ENCODE results near the gene TMEM214. TPM values are rescaled to one million over a fixed set of nuclear protein-coding genes. Genes with fewer than 3 reads are reported as not detected.

TMEM214 gene
- total and polyA plus RNA-seq, 7 donors, result 29.4 to 50.4 (median 35.8) TPM

DNA sequence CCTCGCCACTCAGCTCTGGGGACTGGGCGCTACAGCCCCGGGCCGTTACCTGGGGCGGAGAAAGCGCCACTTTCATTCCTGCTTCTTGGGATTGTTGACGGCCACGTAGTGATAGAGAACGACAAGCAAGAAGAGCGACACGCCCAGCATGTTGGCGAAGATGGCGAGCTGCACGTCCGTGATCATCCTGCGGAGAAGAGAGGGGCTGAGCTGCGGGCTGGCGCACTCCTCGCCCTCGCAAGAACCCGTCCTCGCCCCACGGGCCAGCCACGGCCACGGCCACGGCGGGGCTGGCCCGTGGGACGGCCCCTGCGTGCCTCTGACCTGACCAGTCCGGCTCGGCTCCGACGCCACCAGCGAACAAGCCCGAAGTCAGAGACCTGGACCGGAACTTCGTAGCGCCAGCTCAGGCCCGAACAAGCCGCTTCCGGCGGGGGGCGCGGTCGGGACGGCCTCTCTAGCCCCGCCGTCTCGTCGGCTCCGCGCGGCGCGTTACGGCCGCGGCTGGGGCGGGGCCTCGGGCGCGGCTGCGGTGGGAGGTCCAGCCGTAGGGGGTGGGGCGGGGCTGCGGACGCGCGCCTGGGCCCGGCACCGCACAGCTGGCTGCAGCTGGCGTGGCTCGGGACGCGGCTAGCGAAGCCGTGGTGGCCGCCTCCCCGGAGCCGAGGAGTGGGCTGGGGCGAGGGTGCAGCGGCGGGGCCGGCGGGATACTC, 38.7 kb downstream of the TMEM214 start, which contains the start of gene OST4:
TSS of gene OST4 (minus strand) at position 378 of the 713 bp plus-strand sequence.
- peak; percentile 95 to 97 for DNase-seq
- intact Hi-C loops (cut with DNase I), result loop anchor here in 1 of 2 donors (2.0 kb wide), 1 partner anchor 19 kb away; no protein-coding TSS in a partner anchor
- Histone ChIP-seq H3K4me1 (peaks cover 16% of the 10 kb centered on the region), H3K27ac (peak within 1 kb of the TSS; percentile 88), H3K4me3 (peak within 1 kb of the TSS; percentile 90), H3K36me3 (ENCODE audit: insufficient read depth in 1 of 2, low read depth in 1 of 2) (peaks cover 6 to 36% of the 10 kb centered on the region in 2 donors), H3K9me3 (no peaks in the 10 kb centered on the region), H3K27me3 (ENCODE audit: insufficient read depth in 3 of 3, low read length in 2 of 3) (no peaks in the 10 kb centered on the region)
- WGBS, 3 donors, result 1% methylated on average over 50 to 86 of the region's 86 CpGs
- peak; percentile 96 to 98 (median 96) for ATAC-seq
- TF ChIP-seq, protein P1, sequence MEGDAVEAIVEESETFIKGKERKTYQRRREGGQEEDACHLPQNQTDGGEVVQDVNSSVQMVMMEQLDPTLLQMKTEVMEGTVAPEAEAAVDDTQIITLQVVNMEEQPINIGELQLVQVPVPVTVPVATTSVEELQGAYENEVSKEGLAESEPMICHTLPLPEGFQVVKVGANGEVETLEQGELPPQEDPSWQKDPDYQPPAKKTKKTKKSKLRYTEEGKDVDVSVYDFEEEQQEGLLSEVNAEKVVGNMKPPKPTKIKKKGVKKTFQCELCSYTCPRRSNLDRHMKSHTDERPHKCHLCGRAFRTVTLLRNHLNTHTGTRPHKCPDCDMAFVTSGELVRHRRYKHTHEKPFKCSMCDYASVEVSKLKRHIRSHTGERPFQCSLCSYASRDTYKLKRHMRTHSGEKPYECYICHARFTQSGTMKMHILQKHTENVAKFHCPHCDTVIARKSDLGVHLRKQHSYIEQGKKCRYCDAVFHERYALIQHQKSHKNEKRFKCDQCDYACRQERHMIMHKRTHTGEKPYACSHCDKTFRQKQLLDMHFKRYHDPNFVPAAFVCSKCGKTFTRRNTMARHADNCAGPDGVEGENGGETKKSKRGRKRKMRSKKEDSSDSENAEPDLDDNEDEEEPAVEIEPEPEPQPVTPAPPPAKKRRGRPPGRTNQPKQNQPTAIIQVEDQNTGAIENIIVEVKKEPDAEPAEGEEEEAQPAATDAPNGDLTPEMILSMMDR (IDR thresholded peaks at IDR 0.05), result no peak

DNA sequence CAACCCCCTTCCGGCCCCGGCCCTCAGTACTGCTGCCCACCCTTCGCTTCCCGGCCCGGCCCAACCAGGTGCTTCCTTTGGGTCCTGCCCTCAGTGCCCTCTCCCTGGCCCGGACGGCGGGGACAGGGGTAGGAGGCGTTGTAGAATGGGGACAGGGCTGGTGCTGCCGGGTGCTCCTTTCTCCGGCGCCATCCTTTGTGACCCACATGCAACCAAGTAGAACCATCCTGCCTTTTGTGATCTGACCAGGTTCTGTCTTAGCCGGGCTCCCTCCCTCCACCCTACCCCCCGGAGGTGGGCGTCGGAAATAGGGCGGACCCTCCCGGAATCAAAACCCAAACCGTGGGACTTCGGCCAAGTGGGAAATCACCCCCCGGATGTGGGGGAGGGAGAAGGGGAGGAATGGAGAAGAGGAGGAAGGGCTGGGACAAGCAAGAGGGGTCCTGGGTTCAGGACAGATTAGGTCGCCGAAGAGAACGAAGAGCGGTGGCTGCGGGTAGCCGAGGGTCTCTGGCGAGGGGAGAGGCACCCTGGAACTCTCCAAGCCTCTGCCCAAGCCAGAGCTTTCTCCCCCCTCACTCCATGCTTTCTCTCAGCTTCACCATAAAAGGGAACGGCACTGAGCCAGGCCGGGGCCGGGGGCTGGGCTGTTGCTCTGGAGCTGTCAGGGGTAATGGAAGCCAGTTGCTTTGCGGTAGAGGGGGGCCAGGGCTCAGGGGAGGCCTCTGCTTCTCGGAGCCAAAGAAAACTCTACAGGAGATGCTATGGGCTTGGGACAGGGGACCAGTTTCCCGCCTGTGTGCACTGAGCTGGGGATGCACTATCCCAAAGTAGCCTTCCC, 39.4 kb downstream of the TMEM214 start:
- ATAC-seq, result peak in 1 of 4 donors; percentile 1

DNA sequence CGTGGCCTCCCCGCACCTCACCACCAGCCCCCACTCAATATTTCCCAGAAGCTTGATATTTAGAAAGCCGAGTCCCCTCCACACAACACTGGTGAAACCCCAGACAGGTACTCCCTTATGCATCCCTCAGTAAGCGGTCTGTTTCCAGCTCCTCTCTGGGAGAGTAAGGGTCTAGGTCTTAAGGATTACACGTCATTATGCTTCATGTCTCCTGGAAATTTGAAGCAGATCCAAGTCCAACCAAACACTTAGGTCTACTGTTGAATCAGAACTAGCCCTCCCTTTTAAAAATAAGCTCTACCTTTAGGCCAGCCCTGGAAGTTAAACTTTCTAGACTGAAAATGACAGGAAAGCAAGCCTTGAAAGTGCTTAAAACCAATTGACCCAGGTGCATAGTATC, 40.2 kb downstream of the TMEM214 start:
- peak overlapping the region; percentile 88 for H3K27ac ChIP-seq
- H3K4me1 ChIP-seq, result peaks cover 16% of the 10 kb centered on the region
- H3K4me3 ChIP-seq, result no peak overlapping the region
- no peaks in the 10 kb centered on the region for H3K27me3 ChIP-seq (ENCODE audit: insufficient read depth in 3 of 3, low read length in 2 of 3)
- no peaks in the 10 kb centered on the region for H3K9me3 ChIP-seq
- TF ChIP-seq, protein P1 (IDR thresholded peaks at IDR 0.05), result no peak
- WGBS, 3 donors, result 72 to 78% (median 73%) methylated on average over 5 of the region's 5 CpGs
- DNase-seq, result no peak
- H3K36me3 ChIP-seq (ENCODE audit: insufficient read depth in 1 of 2, low read depth in 1 of 2), result peaks cover 6 to 24% of the 10 kb centered on the region in 2 donors
- no peak for ATAC-seq
- intact Hi-C loops (cut with DNase I), result no loop called here

More for the DNA sequence above, 39.4 kb downstream of the TMEM214 start:
- no peaks in the 10 kb centered on the region for H3K9me3 ChIP-seq
- peaks cover 6 to 30% of the 10 kb centered on the region in 2 donors for H3K36me3 ChIP-seq (ENCODE audit: insufficient read depth in 1 of 2, low read depth in 1 of 2)
- TF ChIP-seq, protein P1 (IDR thresholded peaks at IDR 0.05), result no peak
- no peaks in the 10 kb centered on the region for H3K27me3 ChIP-seq (ENCODE audit: insufficient read depth in 3 of 3, low read length in 2 of 3)
- WGBS, 3 donors, result 6 to 8% (median 7%) methylated on average over 29 to 34 of the region's 34 CpGs
- H3K4me1 ChIP-seq, result peaks cover 16% of the 10 kb centered on the region
- H3K27ac ChIP-seq, result peak overlapping the region; percentile 88
- intact Hi-C loops (cut with DNase I), result loop anchor here in 1 of 2 donors (2.0 kb wide), 1 partner anchor 19 kb away; no protein-coding TSS in a partner anchor
- DNase-seq, result peak; percentile 44 to 69
- peak overlapping the region; percentile 90 for H3K4me3 ChIP-seq

DNA sequence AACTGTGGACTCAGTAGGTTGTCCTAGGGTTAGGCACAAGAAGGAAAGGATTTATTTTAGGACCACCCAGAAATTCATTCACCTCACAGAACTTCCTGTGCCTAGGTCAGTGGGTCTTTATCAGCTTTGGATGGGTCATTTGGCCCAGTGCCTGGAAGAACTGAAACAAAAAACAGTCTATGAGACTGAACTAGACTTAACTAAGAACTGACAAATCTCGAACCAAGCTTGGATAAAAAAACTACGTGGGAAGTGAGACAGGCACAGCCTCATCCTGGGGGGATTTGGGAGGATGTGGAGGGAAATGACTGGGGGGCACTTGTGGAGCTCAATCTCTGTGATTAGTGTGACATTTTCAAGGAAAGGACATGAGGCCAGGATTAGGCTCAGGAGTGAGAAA, 41.0 kb downstream of the TMEM214 start:
- Histone ChIP-seq H3K4me1 (peaks cover 16% of the 10 kb centered on the region), H3K9me3 (no peaks in the 10 kb centered on the region), H3K4me3 (no peak overlapping the region), H3K27ac (no peak overlapping the region), H3K27me3 (ENCODE audit: insufficient read depth in 3 of 3, low read length in 2 of 3) (no peaks in the 10 kb centered on the region), H3K36me3 (ENCODE audit: insufficient read depth in 1 of 2, low read depth in 1 of 2) (peaks cover 6 to 15% of the 10 kb centered on the region in 2 donors)
- 43 to 48% (median 46%) methylated on average over 2 of the region's 2 CpGs for WGBS, 3 donors
- intact Hi-C loops (cut with DNase I), result no loop called here
- TF ChIP-seq, protein P1 (IDR thresholded peaks at IDR 0.05), result no peak
- DNase-seq, result no peak
- no peak for ATAC-seq
